Peyer's patch (tissue), 4 donors: ENCODE results near the gene PRR5. TPM values are rescaled to one million over a fixed set of nuclear protein-coding genes. Genes with fewer than 3 reads are reported as not detected.

Source experiments
- DNase-seq, 3 donors: peaks; one replicate each; pipeline ENCODE4 v3.0.0-alpha.2; 2017 to 2019
- H3K27ac ChIP-seq, 4 donors: fragments of 200-600 bp; sonication (generic); one replicate each; pipeline ENCODE4 v1.5.1; 2016 to 2019
- H3K27me3 ChIP-seq, 2 donors: fragments of 200-600 bp; sonication (generic); one replicate each; pipeline ENCODE4 v1.5.1; 2019
- H3K36me3 ChIP-seq, 3 donors: fragments of 200-600 bp; sonication (generic); one replicate each; pipeline ENCODE4 v1.5.1; 2016 to 2019
- H3K4me1 ChIP-seq, 4 donors: fragments of 200-600 bp; sonication (generic); one replicate each; pipeline ENCODE4 v1.5.1; 2016 to 2019
- H3K4me3 ChIP-seq, 4 donors: fragments of 200-600 bp; sonication (generic); 1 replicate in 3 of 4; 2 replicates in 1 of 4; pipeline ENCODE4 v1.5.1; 2016 to 2019; ENCODE audit warnings: mild to moderate bottlenecking in 1 of 4
- H3K9me3 ChIP-seq, 4 donors: fragments of 200-600 bp; sonication (generic); one replicate each; pipeline ENCODE4 v1.5.1; 2016 to 2019; ENCODE audit warnings: mild to moderate bottlenecking in 1 of 4
- CTCF ChIP-seq, 6 experiments: fragments of 450-650 bp in 4 of 6; fragments of 200-600 bp in 2 of 6; sonication (generic) in 1 of 6; IDR thresholded peaks; one replicate each; pipeline ENCODE4 v1.5.1; 2017 to 2019; ENCODE audit warnings: antibody characterized with exemption in 6 of 6, mild to moderate bottlenecking in 3 of 6, moderate library complexity in 1 of 6
- POLR2A ChIP-seq, 2 donors: fragments of 450-650 bp; IDR thresholded peaks; one replicate each; pipeline ENCODE4 v1.5.1; 2017; ENCODE audit warnings: antibody characterized with exemption in 2 of 2, mild to moderate bottlenecking in 2 of 2, moderate library complexity in 2 of 2
- total RNA-seq, 4 donors: library from RNA; depleted of rRNA; stranded (reverse); fragments of >200 nt; gene quantifications; one replicate each; pipeline ENCODE4 v1.1.0, GENCODE V29; 2016

The PRR5 gene
- total RNA-seq, 4 donors from 2014 or later = 20.6 to 84.3 (median 51.0) TPM

- Histone ChIP-seq H3K9me3 (no peaks in the 10 kb centered on the region), H3K36me3 (no peaks in the 10 kb centered on the region), H3K27me3 (no peaks in the 10 kb centered on the region), H3K27ac (peak overlapping the region in 2 of 4 donors; percentile 24 to 45), H3K4me3 (no peak overlapping the region), H3K4me1 (peaks cover 0 to 24% (median 8%) of the 10 kb centered on the region in 4 donors)
- no peak for TF ChIP-seq CTCF (IDR thresholded peaks at IDR 0.05)
- TF ChIP-seq POLR2A (IDR thresholded peaks at IDR 0.05) = no peak
- DNase-seq = no peak
Observed at GRCh38 chr22:44698531-44699421, 3.2 kb upstream of the PRR5 start.

GRCh38 chr22:44700456-44700855, 1.5 kb upstream of the PRR5 start:
- H3K27me3 ChIP-seq = no peaks in the 10 kb centered on the region

GRCh38 chr22:44701187-44701790, 715 bp upstream of the PRR5 start:
- peaks cover 0 to 32% (median 8%) of the 10 kb centered on the region in 4 donors for H3K4me1 ChIP-seq
- H3K27me3 ChIP-seq = no peaks in the 10 kb centered on the region

More at GRCh38 chr22:44700456-44700855, 1.5 kb upstream of the PRR5 start:
- Histone ChIP-seq H3K9me3 (no peaks in the 10 kb centered on the region), H3K27ac (no peak overlapping the region), H3K36me3 (no peaks in the 10 kb centered on the region), H3K4me1 (peaks cover 0 to 32% (median 8%) of the 10 kb centered on the region in 4 donors), H3K4me3 (no peak overlapping the region)
- no peak for DNase-seq
- TF ChIP-seq CTCF (IDR thresholded peaks at IDR 0.05) = no peak
- no peak for TF ChIP-seq POLR2A (IDR thresholded peaks at IDR 0.05)

GRCh38 chr22:44702479-44703198, 635 bp downstream of the PRR5 start:
- Histone ChIP-seq H3K4me1 (peaks cover 0 to 30% (median 8%) of the 10 kb centered on the region in 4 donors), H3K4me3 (peak overlapping the region; percentile 67 to 89 (median 84)), H3K27me3 (no peaks in the 10 kb centered on the region), H3K27ac (peak overlapping the region; percentile 63 to 83 (median 74)), H3K36me3 (no peaks in the 10 kb centered on the region), H3K9me3 (no peaks in the 10 kb centered on the region)
- DNase-seq = peak in 2 of 3 donors; percentile 19 to 66
- no peak for TF ChIP-seq CTCF (IDR thresholded peaks at IDR 0.05)
- TF ChIP-seq POLR2A (IDR thresholded peaks at IDR 0.05) = peak in 1 of 2 donors; percentile 39

More at GRCh38 chr22:44701187-44701790, 715 bp upstream of the PRR5 start:
- no peak for DNase-seq
- peak overlapping the region in 3 of 4 donors; percentile 29 to 88 (median 67) for H3K4me3 ChIP-seq
- H3K9me3 ChIP-seq = no peaks in the 10 kb centered on the region
- H3K36me3 ChIP-seq = no peaks in the 10 kb centered on the region
- TF ChIP-seq CTCF (IDR thresholded peaks at IDR 0.05) = no peak
- TF ChIP-seq POLR2A (IDR thresholded peaks at IDR 0.05) = no peak
- peak overlapping the region in 3 of 4 donors; percentile 53 to 83 (median 68) for H3K27ac ChIP-seq

GRCh38 chr22:44703255-44703870, 1.4 kb downstream of the PRR5 start:
- H3K36me3 ChIP-seq = no peaks in the 10 kb centered on the region
- H3K9me3 ChIP-seq = no peaks in the 10 kb centered on the region
- peak overlapping the region in 3 of 4 donors; percentile 63 to 75 (median 73) for H3K27ac ChIP-seq
- TF ChIP-seq CTCF (IDR thresholded peaks at IDR 0.05) (no peak), POLR2A (IDR thresholded peaks at IDR 0.05) (no peak)
- no peak for DNase-seq
- peak overlapping the region; percentile 67 to 89 (median 84) for H3K4me3 ChIP-seq
- H3K4me1 ChIP-seq = peaks cover 0 to 28% (median 8%) of the 10 kb centered on the region in 4 donors
- no peaks in the 10 kb centered on the region for H3K27me3 ChIP-seq
